Fibroblast of lung (primary cell): ENCODE results near the gene THBS1.

Experiments
- CTCF ChIP-seq, 2 donors: IDR thresholded peaks in 1 of 2; conservative IDR thresholded peaks in 1 of 2; 1 replicate in 1 of 2; 2 replicates in 1 of 2; pipeline ENCODE4 v1.5.1; 2011 to 2012; ENCODE audit warnings: low read length in 2 of 2, control low read depth in 1 of 2, inconsistent platforms in 1 of 2, low read depth in 1 of 2, mild to moderate bottlenecking in 1 of 2
- EZH2 ChIP-seq: IDR thresholded peaks from 2 replicates; pipeline ENCODE4 v1.5.1; 2012; ENCODE audit warnings: low read length, control low read depth, mild to moderate bottlenecking; ENCODE audit errors: missing control alignments

GRCh38 chr15:39645138-39645975 lies 64.5 kb downstream of the THBS1 start:
- no peak for TF ChIP-seq CTCF (conservative IDR thresholded peaks at IDR 0.05 in 1 of 2, IDR thresholded peaks at IDR 0.05 in 1 of 2; ENCODE audit: low read depth in 1 of 2, low read length in 2 of 2)
- no peak for TF ChIP-seq EZH2
